Measurements from ENCODE around the gene PDRG1.

PDRG1 gene

GRCh38 chr20:31984981-31985471, 33.2 kb upstream of the PDRG1 start:
- Histone ChIP-seq H3K27me3 (ENCODE audit: control insufficient read depth in 2 of 2, insufficient read depth in 2 of 2, low read length in 2 of 2) (no peaks in the 10 kb centered on the region), H3K36me3 (ENCODE audit: control insufficient read depth in 2 of 2, insufficient read depth in 2 of 2, low read length in 2 of 2) (no peaks in the 10 kb centered on the region), H3K4me3 (ENCODE audit: low read length in 2 of 2) (no peak overlapping the region), H3K9ac (ENCODE audit: low read depth in 1 of 2, low read length in 2 of 2) (no peak overlapping the region), H3K4me1 (ENCODE audit: control insufficient read depth in 2 of 2, insufficient read depth in 2 of 2, low read length in 2 of 2) (no peaks in the 10 kb centered on the region), H3K9me3 (ENCODE audit: control insufficient read depth in 2 of 2, low read length in 2 of 2) (no peaks in the 10 kb centered on the region), H3K27ac (ENCODE audit: low read depth in 2 of 2, low read length in 2 of 2) (no peak overlapping the region)

DNA sequence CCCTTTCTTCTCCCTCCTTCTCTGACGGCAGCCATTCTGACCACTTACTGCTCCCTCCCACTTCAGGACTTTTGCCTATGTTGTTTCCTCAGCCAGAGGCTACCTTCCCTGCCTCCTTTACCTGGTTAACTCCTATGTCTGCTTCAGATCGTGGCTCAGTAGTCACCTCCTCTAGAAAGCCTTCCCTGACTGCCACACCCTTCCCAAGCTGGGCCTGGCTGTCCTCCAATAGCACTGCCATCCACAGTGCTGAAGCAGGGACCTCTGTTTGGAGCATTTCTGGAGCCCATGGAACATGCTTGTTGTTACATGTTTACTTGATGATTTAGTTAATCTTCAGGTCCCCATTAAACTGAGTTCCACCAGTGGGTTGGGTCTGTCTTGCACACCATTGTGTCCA, 29.9 kb upstream of the PDRG1 start:
- H3K9me3 ChIP-seq (ENCODE audit: control insufficient read depth in 2 of 2, low read length in 2 of 2): no peaks in the 10 kb centered on the region
- H3K4me1 ChIP-seq (ENCODE audit: control insufficient read depth in 2 of 2, insufficient read depth in 2 of 2, low read length in 2 of 2): no peaks in the 10 kb centered on the region
- H3K4me3 ChIP-seq (ENCODE audit: low read length in 2 of 2): no peak overlapping the region
- no peaks in the 10 kb centered on the region for H3K27me3 ChIP-seq (ENCODE audit: control insufficient read depth in 2 of 2, insufficient read depth in 2 of 2, low read length in 2 of 2)
- H3K36me3 ChIP-seq (ENCODE audit: control insufficient read depth in 2 of 2, insufficient read depth in 2 of 2, low read length in 2 of 2): no peaks in the 10 kb centered on the region
- no peak overlapping the region for H3K27ac ChIP-seq (ENCODE audit: low read depth in 2 of 2, low read length in 2 of 2)
- H3K9ac ChIP-seq (ENCODE audit: low read depth in 1 of 2, low read length in 2 of 2): no peak overlapping the region

- Histone ChIP-seq H3K36me3 (ENCODE audit: control insufficient read depth in 2 of 2, insufficient read depth in 2 of 2, low read length in 2 of 2) (no peaks in the 10 kb centered on the region), H3K9ac (ENCODE audit: low read depth in 1 of 2, low read length in 2 of 2) (no peak overlapping the region), H3K9me3 (ENCODE audit: control insufficient read depth in 2 of 2, low read length in 2 of 2) (no peaks in the 10 kb centered on the region), H3K4me3 (ENCODE audit: low read length in 2 of 2) (no peak overlapping the region), H3K27me3 (ENCODE audit: control insufficient read depth in 2 of 2, insufficient read depth in 2 of 2, low read length in 2 of 2) (peaks cover 0 to 4% of the 10 kb centered on the region in 2 donors), H3K4me1 (ENCODE audit: control insufficient read depth in 2 of 2, insufficient read depth in 2 of 2, low read length in 2 of 2) (no peaks in the 10 kb centered on the region), H3K27ac (ENCODE audit: low read depth in 2 of 2, low read length in 2 of 2) (no peak overlapping the region)
Measured at GRCh38 chr20:31979713-31980426, 28.0 kb upstream of the PDRG1 start.

DNA sequence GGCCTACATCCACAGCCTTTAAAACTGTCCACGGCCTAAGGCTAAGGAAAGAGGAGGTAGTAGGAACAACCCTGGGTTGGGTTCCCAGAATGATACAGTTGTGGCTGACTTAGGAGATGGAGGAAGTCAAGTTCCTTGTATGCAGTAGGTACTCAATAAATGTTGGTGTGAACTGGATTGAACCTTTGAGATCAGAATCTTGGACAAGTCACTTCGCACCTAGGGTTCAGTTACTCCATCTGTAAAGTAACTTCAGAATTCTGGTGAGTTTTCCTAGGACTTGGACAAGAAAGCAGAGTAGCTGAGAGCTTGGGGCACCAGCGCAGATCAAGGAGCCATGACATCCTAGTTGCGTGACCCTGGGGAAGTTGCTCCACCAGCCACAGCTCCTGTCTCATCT, 25.2 kb upstream of the PDRG1 start:
- peaks cover 0 to 10% of the 10 kb centered on the region in 2 donors for H3K27me3 ChIP-seq (ENCODE audit: control insufficient read depth in 2 of 2, insufficient read depth in 2 of 2, low read length in 2 of 2)
- H3K4me3 ChIP-seq (ENCODE audit: low read length in 2 of 2): no peak overlapping the region
- no peak overlapping the region for H3K9ac ChIP-seq (ENCODE audit: low read depth in 1 of 2, low read length in 2 of 2)
- no peaks in the 10 kb centered on the region for H3K36me3 ChIP-seq (ENCODE audit: control insufficient read depth in 2 of 2, insufficient read depth in 2 of 2, low read length in 2 of 2)
- no peaks in the 10 kb centered on the region for H3K9me3 ChIP-seq (ENCODE audit: control insufficient read depth in 2 of 2, low read length in 2 of 2)
- H3K27ac ChIP-seq (ENCODE audit: low read depth in 2 of 2, low read length in 2 of 2): no peak overlapping the region
- H3K4me1 ChIP-seq (ENCODE audit: control insufficient read depth in 2 of 2, insufficient read depth in 2 of 2, low read length in 2 of 2): no peaks in the 10 kb centered on the region

GRCh38 chr20:31975874-31976273, 24.0 kb upstream of the PDRG1 start:
- Histone ChIP-seq H3K4me3 (ENCODE audit: low read length in 2 of 2) (no peak overlapping the region), H3K36me3 (ENCODE audit: control insufficient read depth in 2 of 2, insufficient read depth in 2 of 2, low read length in 2 of 2) (no peaks in the 10 kb centered on the region), H3K27me3 (ENCODE audit: control insufficient read depth in 2 of 2, insufficient read depth in 2 of 2, low read length in 2 of 2) (peaks cover 3 to 10% of the 10 kb centered on the region in 2 donors)

DNA sequence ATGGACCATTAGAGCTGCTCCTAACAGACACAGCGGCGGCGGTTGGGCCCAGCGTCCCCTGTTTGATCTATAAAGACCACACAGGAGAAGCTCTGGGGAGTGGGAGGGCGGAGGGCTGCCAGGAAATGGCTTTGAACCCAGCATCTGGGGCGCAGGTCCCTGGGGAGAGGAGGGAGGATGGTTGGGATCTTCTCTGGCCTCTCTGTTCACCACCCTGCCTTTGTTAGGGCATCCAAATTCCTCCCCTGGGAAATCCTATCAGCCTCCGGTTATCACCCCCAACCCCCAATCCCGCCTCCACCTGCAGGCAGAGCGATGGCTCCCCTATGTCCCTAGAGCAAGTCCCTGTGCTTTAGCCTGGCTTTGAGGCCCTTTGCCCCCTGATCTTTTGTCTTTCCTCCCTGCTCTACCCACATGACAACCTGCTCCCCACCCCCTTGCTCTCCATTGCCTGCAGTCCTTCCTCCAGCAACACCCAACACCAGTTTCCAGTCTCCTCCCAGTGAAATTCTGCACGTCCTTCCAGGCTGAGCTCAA, 23.2 kb upstream of the PDRG1 start:
- H3K9me3 ChIP-seq (ENCODE audit: control insufficient read depth in 2 of 2, low read length in 2 of 2): no peaks in the 10 kb centered on the region
- peaks cover 5 to 10% of the 10 kb centered on the region in 2 donors for H3K27me3 ChIP-seq (ENCODE audit: control insufficient read depth in 2 of 2, insufficient read depth in 2 of 2, low read length in 2 of 2)
- H3K36me3 ChIP-seq (ENCODE audit: control insufficient read depth in 2 of 2, insufficient read depth in 2 of 2, low read length in 2 of 2): no peaks in the 10 kb centered on the region
- H3K4me1 ChIP-seq (ENCODE audit: control insufficient read depth in 2 of 2, insufficient read depth in 2 of 2, low read length in 2 of 2): no peaks in the 10 kb centered on the region
- H3K9ac ChIP-seq (ENCODE audit: low read depth in 1 of 2, low read length in 2 of 2): no peak overlapping the region
- no peak overlapping the region for H3K4me3 ChIP-seq (ENCODE audit: low read length in 2 of 2)
- H3K27ac ChIP-seq (ENCODE audit: low read depth in 2 of 2, low read length in 2 of 2): no peak overlapping the region

More at GRCh38 chr20:31975874-31976273, 24.0 kb upstream of the PDRG1 start:
- no peak overlapping the region for H3K27ac ChIP-seq (ENCODE audit: low read depth in 2 of 2, low read length in 2 of 2)
- H3K9me3 ChIP-seq (ENCODE audit: control insufficient read depth in 2 of 2, low read length in 2 of 2): no peaks in the 10 kb centered on the region
- no peak overlapping the region for H3K9ac ChIP-seq (ENCODE audit: low read depth in 1 of 2, low read length in 2 of 2)
- no peaks in the 10 kb centered on the region for H3K4me1 ChIP-seq (ENCODE audit: control insufficient read depth in 2 of 2, insufficient read depth in 2 of 2, low read length in 2 of 2)

- Histone ChIP-seq H3K4me3 (ENCODE audit: low read length in 2 of 2) (no peak overlapping the region), H3K36me3 (ENCODE audit: control insufficient read depth in 2 of 2, insufficient read depth in 2 of 2, low read length in 2 of 2) (no peaks in the 10 kb centered on the region), H3K9ac (ENCODE audit: low read depth in 1 of 2, low read length in 2 of 2) (no peak overlapping the region), H3K27ac (ENCODE audit: low read depth in 2 of 2, low read length in 2 of 2) (no peak overlapping the region), H3K9me3 (ENCODE audit: control insufficient read depth in 2 of 2, low read length in 2 of 2) (no peaks in the 10 kb centered on the region), H3K27me3 (ENCODE audit: control insufficient read depth in 2 of 2, insufficient read depth in 2 of 2, low read length in 2 of 2) (peaks cover 5 to 10% of the 10 kb centered on the region in 2 donors), H3K4me1 (ENCODE audit: control insufficient read depth in 2 of 2, insufficient read depth in 2 of 2, low read length in 2 of 2) (no peaks in the 10 kb centered on the region)
Measured at GRCh38 chr20:31974296-31974695, 22.4 kb upstream of the PDRG1 start.

DNA sequence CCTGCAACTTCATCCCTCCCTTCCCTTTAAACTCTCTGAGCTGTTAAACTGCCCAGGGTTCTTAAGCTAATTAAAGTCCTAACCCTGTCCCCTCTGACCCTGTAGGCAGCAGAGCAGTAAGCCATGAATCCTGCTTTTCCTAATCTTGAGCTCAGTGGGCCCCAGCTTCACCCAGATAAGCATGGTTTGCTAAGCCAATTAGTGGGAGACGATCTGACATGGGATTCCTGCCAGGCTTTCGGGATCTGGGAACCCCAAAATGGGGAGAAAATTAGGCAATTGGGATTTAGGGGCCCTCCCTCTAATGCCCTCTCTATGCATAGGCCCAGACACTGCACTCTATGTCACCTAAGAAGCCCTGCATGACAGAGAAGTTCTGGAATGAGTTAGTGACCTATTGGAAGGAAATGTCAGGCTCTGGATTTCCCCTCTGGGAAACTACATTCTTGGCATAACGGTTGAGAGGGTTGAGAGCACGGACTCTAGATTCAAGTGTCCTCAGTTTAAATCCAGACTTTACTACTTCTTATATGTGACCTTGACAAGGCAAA, 20.7 kb upstream of the PDRG1 start:
- Histone ChIP-seq H3K27me3 (ENCODE audit: control insufficient read depth in 2 of 2, insufficient read depth in 2 of 2, low read length in 2 of 2) (peaks cover 5 to 14% of the 10 kb centered on the region in 2 donors), H3K4me1 (ENCODE audit: control insufficient read depth in 2 of 2, insufficient read depth in 2 of 2, low read length in 2 of 2) (peaks cover 0 to 2% of the 10 kb centered on the region in 2 donors)

GRCh38 chr20:31969991-31970390, 18.1 kb upstream of the PDRG1 start:
- Histone ChIP-seq H3K27ac (ENCODE audit: low read depth in 2 of 2, low read length in 2 of 2) (no peak overlapping the region), H3K36me3 (ENCODE audit: control insufficient read depth in 2 of 2, insufficient read depth in 2 of 2, low read length in 2 of 2) (no peaks in the 10 kb centered on the region), H3K9me3 (ENCODE audit: control insufficient read depth in 2 of 2, low read length in 2 of 2) (no peaks in the 10 kb centered on the region), H3K4me1 (ENCODE audit: control insufficient read depth in 2 of 2, insufficient read depth in 2 of 2, low read length in 2 of 2) (peaks cover 0 to 2% of the 10 kb centered on the region in 2 donors), H3K27me3 (ENCODE audit: control insufficient read depth in 2 of 2, insufficient read depth in 2 of 2, low read length in 2 of 2) (peaks cover 21% of the 10 kb centered on the region in 2 donors), H3K9ac (ENCODE audit: low read depth in 1 of 2, low read length in 2 of 2) (no peak overlapping the region), H3K4me3 (ENCODE audit: low read length in 2 of 2) (no peak overlapping the region)

More for the DNA sequence above, 20.7 kb upstream of the PDRG1 start:
- no peak overlapping the region for H3K9ac ChIP-seq (ENCODE audit: low read depth in 1 of 2, low read length in 2 of 2)
- H3K9me3 ChIP-seq (ENCODE audit: control insufficient read depth in 2 of 2, low read length in 2 of 2): no peaks in the 10 kb centered on the region
- H3K27ac ChIP-seq (ENCODE audit: low read depth in 2 of 2, low read length in 2 of 2): no peak overlapping the region
- H3K36me3 ChIP-seq (ENCODE audit: control insufficient read depth in 2 of 2, insufficient read depth in 2 of 2, low read length in 2 of 2): no peaks in the 10 kb centered on the region
- no peak overlapping the region for H3K4me3 ChIP-seq (ENCODE audit: low read length in 2 of 2)

- H3K27me3 ChIP-seq (ENCODE audit: control insufficient read depth in 2 of 2, insufficient read depth in 2 of 2, low read length in 2 of 2): peaks cover 19 to 21% of the 10 kb centered on the region in 2 donors
- no peaks in the 10 kb centered on the region for H3K36me3 ChIP-seq (ENCODE audit: control insufficient read depth in 2 of 2, insufficient read depth in 2 of 2, low read length in 2 of 2)
- no peak overlapping the region for H3K4me3 ChIP-seq (ENCODE audit: low read length in 2 of 2)
- no peak overlapping the region for H3K27ac ChIP-seq (ENCODE audit: low read depth in 2 of 2, low read length in 2 of 2)
- no peak overlapping the region for H3K9ac ChIP-seq (ENCODE audit: low read depth in 1 of 2, low read length in 2 of 2)
- H3K9me3 ChIP-seq (ENCODE audit: control insufficient read depth in 2 of 2, low read length in 2 of 2): no peaks in the 10 kb centered on the region
- peaks cover 0 to 2% of the 10 kb centered on the region in 2 donors for H3K4me1 ChIP-seq (ENCODE audit: control insufficient read depth in 2 of 2, insufficient read depth in 2 of 2, low read length in 2 of 2)
Measured at GRCh38 chr20:31968291-31969126, 16.7 kb upstream of the PDRG1 start.
